Fibroblast of the aortic adventitia (primary cell): ENCODE measurements around the gene DMD. TPM values are rescaled to one million over a fixed set of nuclear protein-coding genes. Genes with fewer than 3 reads are reported as not detected.

ENCODE experiments used
- DNase-seq: peaks from one replicate; pipeline ENCODE4 v3.0.0-alpha.2; 2010; ENCODE audit warnings: low read depth
- H3K4me3 ChIP-seq: 2 replicates; pipeline ENCODE4 v1.5.1; 2011; ENCODE audit warnings: low read depth, mild to moderate bottlenecking, control low read depth, low read length, moderate library complexity
- CTCF ChIP-seq: IDR thresholded peaks from 2 replicates; pipeline ENCODE4 v1.5.1; 2011; ENCODE audit warnings: mild to moderate bottlenecking, low read length, control low read depth, inconsistent platforms; ENCODE audit not compliant: insufficient read depth
- total RNA-seq: library from RNA; depleted of rRNA; stranded (reverse); fragments of >200 nt; gene quantifications from 2 replicates; pipeline ENCODE4 v1.2.3, GENCODE V29; 2012; ENCODE audit warnings: low replicate concordance

The DMD gene
- total RNA-seq, 1 donor, result 10.3 TPM

- H3K4me3 ChIP-seq, result no peak overlapping the region
- TF ChIP-seq CTCF, result no peak
- no peak for DNase-seq
These were observed 2010.9 kb downstream of the DMD start for GRCh38 chrX:31200430-31200829.

- no peak for TF ChIP-seq CTCF
- no peak overlapping the region for H3K4me3 ChIP-seq
- DNase-seq, result no peak
These were observed 2011.6 kb downstream of the DMD start for GRCh38 chrX:31199840-31200114.

- TF ChIP-seq CTCF, result no peak
- no peak for DNase-seq
- H3K4me3 ChIP-seq, result no peak overlapping the region
These were observed 2012.1 kb downstream of the DMD start for GRCh38 chrX:31199056-31199839.

GRCh38 chrX:31190221-31190975 is 2021.0 kb downstream of the DMD start:
- no peak overlapping the region for H3K4me3 ChIP-seq
- DNase-seq, result no peak
- TF ChIP-seq CTCF, result no peak

GRCh38 chrX:31186693-31187338 is 2024.5 kb downstream of the DMD start:
- DNase-seq, result no peak
- H3K4me3 ChIP-seq, result no peak overlapping the region
- TF ChIP-seq CTCF, result no peak

GRCh38 chrX:31185884-31186283 is 2025.5 kb downstream of the DMD start:
- H3K4me3 ChIP-seq, result no peak overlapping the region
- no peak for DNase-seq
- TF ChIP-seq CTCF, result no peak
